ENCODE data around the gene CCN5. TPM values are rescaled to one million over a fixed set of nuclear protein-coding genes. Genes with fewer than 3 reads are reported as not detected.

Gene CCN5
- total RNA-seq, 2 donors from 2014 or later: not detected

DNA sequence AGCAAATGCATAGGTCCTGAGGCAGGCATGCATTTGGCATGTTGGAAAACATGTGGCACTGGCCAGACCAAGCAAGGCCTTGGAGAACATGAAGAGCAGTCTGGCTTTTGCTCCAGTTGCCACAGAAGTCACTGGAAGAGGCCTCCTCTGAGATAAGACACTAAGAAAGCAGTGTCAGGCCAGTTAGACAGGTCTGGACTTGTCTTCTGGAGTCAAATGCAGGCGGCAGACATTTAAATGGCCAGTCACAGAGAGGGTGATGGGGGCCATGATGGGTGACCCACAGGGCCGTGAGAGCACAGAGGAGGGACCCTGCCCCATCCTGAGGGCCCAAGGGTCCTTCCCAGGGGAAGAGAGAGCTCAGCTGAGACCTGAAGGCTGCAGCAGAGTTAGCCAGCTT lies 36.9 kb upstream of the CCN5 start:
- no peak overlapping the region for H3K4me3 ChIP-seq (ENCODE audit: low read length)

DNA sequence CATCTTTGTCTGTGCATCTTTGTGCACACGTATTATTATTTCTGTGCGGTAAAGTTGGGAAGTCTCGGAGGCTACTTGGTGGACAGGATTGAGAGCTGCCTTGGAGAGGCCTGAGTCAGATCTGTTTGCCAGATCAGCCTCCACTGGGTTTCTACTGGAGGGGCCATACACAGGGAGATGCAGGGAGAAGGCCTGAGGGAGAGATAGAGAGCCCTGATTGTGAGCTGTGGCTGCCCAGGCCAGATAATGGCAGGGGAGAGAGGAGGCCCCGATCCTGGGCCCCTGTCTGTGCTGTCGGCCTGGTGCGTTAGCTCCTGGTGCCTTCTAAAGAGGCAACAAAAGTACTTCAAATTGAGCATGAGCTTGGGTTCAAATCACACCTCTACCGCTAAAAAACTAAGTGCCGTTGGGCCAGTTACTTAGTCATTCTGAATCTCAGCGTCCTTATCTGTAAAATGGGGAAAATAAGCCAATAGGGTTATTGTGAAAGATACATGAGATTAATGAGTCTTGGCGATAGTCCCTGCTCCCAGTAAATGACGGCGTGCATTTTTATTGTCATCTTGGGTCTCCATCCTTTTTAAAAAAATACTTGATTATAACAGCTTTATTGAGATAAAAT lies 36.1 kb upstream of the CCN5 start:
- WGBS, 2 experiments (ENCODE audit: insufficient coverage in 1 of 2, insufficient read length in 1 of 2): 92 to 94% methylated on average over 8 to 12 of the region's 12 CpGs
- Mint-ChIP-seq H3K27ac (peak overlapping the region; percentile 49), H3K9me3 (no peaks in the 10 kb centered on the region), H3K27me3 (ENCODE audit: insufficient read depth) (no peaks in the 10 kb centered on the region), H3K4me3 (no peak overlapping the region), H3K4me1 (peaks cover 11% of the 10 kb centered on the region), H3K36me3 (ENCODE audit: low read depth) (no peaks in the 10 kb centered on the region)
- Histone ChIP-seq H3K27me3 (ENCODE audit: control insufficient read depth, insufficient read depth, low read length, poor library complexity, severe bottlenecking) (no peaks in the 10 kb centered on the region), H3K36me3 (ENCODE audit: control insufficient read depth, insufficient read depth, low read length) (no peaks in the 10 kb centered on the region), H3K9me3 (ENCODE audit: control insufficient read depth, low read length) (no peaks in the 10 kb centered on the region), H3K4me1 (ENCODE audit: control insufficient read depth, insufficient read depth, low read length) (peaks cover 6% of the 10 kb centered on the region), H3K27ac (ENCODE audit: low read depth, low read length) (peak overlapping the region; percentile 41), H3K9ac (ENCODE audit: extremely low read depth, low read length, poor library complexity, severe bottlenecking) (no peak overlapping the region), H3K4me3 (ENCODE audit: low read length) (no peak overlapping the region)
- no peak for DNase-seq
- TF ChIP-seq, protein P1, sequence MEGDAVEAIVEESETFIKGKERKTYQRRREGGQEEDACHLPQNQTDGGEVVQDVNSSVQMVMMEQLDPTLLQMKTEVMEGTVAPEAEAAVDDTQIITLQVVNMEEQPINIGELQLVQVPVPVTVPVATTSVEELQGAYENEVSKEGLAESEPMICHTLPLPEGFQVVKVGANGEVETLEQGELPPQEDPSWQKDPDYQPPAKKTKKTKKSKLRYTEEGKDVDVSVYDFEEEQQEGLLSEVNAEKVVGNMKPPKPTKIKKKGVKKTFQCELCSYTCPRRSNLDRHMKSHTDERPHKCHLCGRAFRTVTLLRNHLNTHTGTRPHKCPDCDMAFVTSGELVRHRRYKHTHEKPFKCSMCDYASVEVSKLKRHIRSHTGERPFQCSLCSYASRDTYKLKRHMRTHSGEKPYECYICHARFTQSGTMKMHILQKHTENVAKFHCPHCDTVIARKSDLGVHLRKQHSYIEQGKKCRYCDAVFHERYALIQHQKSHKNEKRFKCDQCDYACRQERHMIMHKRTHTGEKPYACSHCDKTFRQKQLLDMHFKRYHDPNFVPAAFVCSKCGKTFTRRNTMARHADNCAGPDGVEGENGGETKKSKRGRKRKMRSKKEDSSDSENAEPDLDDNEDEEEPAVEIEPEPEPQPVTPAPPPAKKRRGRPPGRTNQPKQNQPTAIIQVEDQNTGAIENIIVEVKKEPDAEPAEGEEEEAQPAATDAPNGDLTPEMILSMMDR (conservative IDR thresholded peaks at IDR 0.05): no peak

More for the DNA sequence above, 36.9 kb upstream of the CCN5 start:
- peak overlapping the region; percentile 49 for H3K27ac Mint-ChIP-seq
- no peaks in the 10 kb centered on the region for H3K27me3 ChIP-seq (ENCODE audit: control insufficient read depth, insufficient read depth, low read length, poor library complexity, severe bottlenecking)
- no peaks in the 10 kb centered on the region for H3K27me3 Mint-ChIP-seq (ENCODE audit: insufficient read depth)
- DNase-seq: no peak
- no peaks in the 10 kb centered on the region for H3K36me3 ChIP-seq (ENCODE audit: control insufficient read depth, insufficient read depth, low read length)
- no peaks in the 10 kb centered on the region for H3K9me3 Mint-ChIP-seq
- peaks cover 11% of the 10 kb centered on the region for H3K4me1 Mint-ChIP-seq
- no peak overlapping the region for H3K9ac ChIP-seq (ENCODE audit: extremely low read depth, low read length, poor library complexity, severe bottlenecking)
- TF ChIP-seq, protein P1 (conservative IDR thresholded peaks at IDR 0.05): no peak
- 42 to 46% methylated on average over 2 of the region's 2 CpGs for WGBS, 2 experiments (ENCODE audit: insufficient coverage in 1 of 2, insufficient read length in 1 of 2)
- H3K4me3 Mint-ChIP-seq: no peak overlapping the region
- H3K36me3 Mint-ChIP-seq (ENCODE audit: low read depth): no peaks in the 10 kb centered on the region
- H3K4me1 ChIP-seq (ENCODE audit: control insufficient read depth, insufficient read depth, low read length): peaks cover 6% of the 10 kb centered on the region
- H3K27ac ChIP-seq (ENCODE audit: low read depth, low read length): no peak overlapping the region
- H3K9me3 ChIP-seq (ENCODE audit: control insufficient read depth, low read length): no peaks in the 10 kb centered on the region

DNA sequence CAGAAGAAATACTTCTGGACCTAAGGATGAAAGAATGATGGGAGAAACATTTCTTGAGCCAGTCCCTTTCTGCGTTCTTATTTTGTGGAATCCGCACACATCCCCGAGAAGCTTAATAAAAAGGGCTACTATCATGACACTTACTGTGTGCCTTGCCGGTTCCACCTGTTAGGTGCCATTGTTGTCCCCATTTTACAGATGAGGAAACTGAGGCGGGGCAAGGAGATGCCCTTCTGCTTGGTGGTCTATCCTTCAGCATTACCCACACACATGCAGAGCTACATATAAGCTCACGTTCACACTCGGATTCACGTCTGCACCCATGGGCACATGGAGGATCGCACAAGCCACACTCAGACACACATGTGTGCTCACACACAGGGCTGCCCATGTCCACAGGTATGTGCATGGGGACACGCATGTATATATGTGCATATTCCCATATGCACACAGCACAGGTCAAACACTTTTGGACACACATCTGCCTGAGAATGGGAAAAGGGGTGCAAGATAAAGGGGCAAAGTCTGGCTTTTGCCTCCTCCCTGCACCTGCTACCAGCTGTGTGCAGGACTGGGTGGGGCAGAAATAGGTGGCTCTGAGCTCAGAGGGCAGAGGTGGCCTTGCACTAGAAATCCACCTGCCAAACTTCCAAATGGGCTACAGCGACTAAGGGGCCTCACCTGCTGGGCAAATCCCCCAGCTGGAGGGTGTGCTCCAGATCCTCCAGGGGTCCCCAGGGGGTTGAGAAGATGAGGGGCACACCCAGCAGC lies 33.2 kb upstream of the CCN5 start:
- TF ChIP-seq, protein P1 (conservative IDR thresholded peaks at IDR 0.05): no peak
- Histone ChIP-seq H3K9ac (ENCODE audit: extremely low read depth, low read length, poor library complexity, severe bottlenecking) (no peak overlapping the region), H3K4me1 (ENCODE audit: control insufficient read depth, insufficient read depth, low read length) (peaks cover 8% of the 10 kb centered on the region), H3K27ac (ENCODE audit: low read depth, low read length) (no peak overlapping the region), H3K36me3 (ENCODE audit: control insufficient read depth, insufficient read depth, low read length) (no peaks in the 10 kb centered on the region), H3K9me3 (ENCODE audit: control insufficient read depth, low read length) (no peaks in the 10 kb centered on the region), H3K4me3 (ENCODE audit: low read length) (no peak overlapping the region), H3K27me3 (ENCODE audit: control insufficient read depth, insufficient read depth, low read length, poor library complexity, severe bottlenecking) (no peaks in the 10 kb centered on the region)
- 94 to 97% methylated on average over 8 to 11 of the region's 11 CpGs for WGBS, 2 experiments (ENCODE audit: insufficient coverage in 1 of 2, insufficient read length in 1 of 2)
- no peak for DNase-seq
- Mint-ChIP-seq H3K27ac (no peak overlapping the region), H3K4me1 (peaks cover 13% of the 10 kb centered on the region), H3K9me3 (no peaks in the 10 kb centered on the region), H3K4me3 (no peak overlapping the region), H3K27me3 (ENCODE audit: insufficient read depth) (no peaks in the 10 kb centered on the region), H3K36me3 (ENCODE audit: low read depth) (no peaks in the 10 kb centered on the region)
